HEK293 (cell line): ENCODE measurements around the gene ZFP92.

Experiments
- CTCF ChIA-PET: fragments of 350-600 bp; formaldehyde crosslinking; extraction: SDS; loops from one replicate; lab custom pipeline; 2021; ENCODE audit warnings: antibody characterized with exemption; lab: Yijun Ruan, JAX
- POLR2A ChIA-PET: fragments of 300-600 bp; formaldehyde crosslinking; extraction: SDS; loops from one replicate; lab custom pipeline; 2020; ENCODE audit warnings: antibody characterized with exemption, inconsistent platforms; lab: Yijun Ruan, JAX
- H3K27ac ChIP-seq: fragments of 200-500 bp; sonication (Bioruptor generic); 2 replicates; pipeline ENCODE4 v1.5.1; 2014; ENCODE audit warnings: low read depth, low read length, control low read depth, inconsistent platforms; ENCODE audit errors: extremely low read depth
- H3K36me3 ChIP-seq, 2 experiments: fragments of 200-500 bp in 1 of 2; sonication (Bioruptor generic) in 1 of 2; 1 replicate in 1 of 2; 2 replicates in 1 of 2; pipeline ENCODE4 v1.5.1; 2014 to 2017; ENCODE audit warnings: inconsistent platforms in 2 of 2, low read length in 2 of 2; ENCODE audit not compliant: control insufficient read depth in 2 of 2, insufficient read depth in 1 of 2
- H3K4me1 ChIP-seq: fragments of 200-500 bp; sonication (Bioruptor generic); 2 replicates; pipeline ENCODE4 v1.5.1; 2014; ENCODE audit warnings: mild to moderate bottlenecking, low read length, inconsistent platforms; ENCODE audit not compliant: control insufficient read depth, insufficient read depth
- H3K4me3 ChIP-seq: 2 replicates; pipeline ENCODE4 v1.5.1; 2011; ENCODE audit warnings: low read depth, mild to moderate bottlenecking, control low read depth, low read length, moderate library complexity
- H3K9me3 ChIP-seq: fragments of 200-500 bp; sonication (Bioruptor generic); 2 replicates; pipeline ENCODE4 v1.5.1; 2014; ENCODE audit warnings: low read depth, low read length, inconsistent platforms; ENCODE audit not compliant: control insufficient read depth, insufficient read depth
- FEZF1 ChIP-seq: fragments of 450-650 bp; formaldehyde crosslinking; IDR thresholded peaks from 2 replicates; pipeline ENCODE4 v1.5.1; 2016; ENCODE audit warnings: missing biosample characterization, missing genetic modification characterization
- HOXC10 ChIP-seq: sonication (generic); formaldehyde crosslinking; IDR thresholded peaks from 2 replicates; pipeline ENCODE4 v1.8.1; 2023; ENCODE audit warnings: mild to moderate bottlenecking, missing genetic modification reagents
- SCRT1 ChIP-seq: fragments of 450-650 bp; formaldehyde crosslinking; IDR thresholded peaks from 2 replicates; pipeline ENCODE4 v1.5.1; 2016; ENCODE audit warnings: missing biosample characterization, missing genetic modification characterization, borderline replicate concordance
- SETDB1 ChIP-seq: IDR thresholded peaks from one replicate; pipeline ENCODE4 v1.6.1; 2017; ENCODE audit warnings: mild to moderate bottlenecking, low read length, moderate library complexity, mixed read lengths; ENCODE audit not compliant: insufficient read length
- ZBTB44 ChIP-seq: fragments of 450-650 bp; IDR thresholded peaks from 2 replicates; pipeline ENCODE4 v1.5.1; 2018; ENCODE audit warnings: missing biosample characterization, mild to moderate bottlenecking, missing genetic modification characterization
- ZBTB8A ChIP-seq: fragments of 450-650 bp; formaldehyde crosslinking; IDR thresholded peaks from 2 replicates; pipeline ENCODE4 v1.5.1; 2016; ENCODE audit warnings: missing biosample characterization, missing genetic modification characterization
- ZNF221 ChIP-seq: fragments of 450-650 bp; formaldehyde crosslinking; IDR thresholded peaks from 2 replicates; pipeline ENCODE4 v1.5.1; 2017; ENCODE audit warnings: missing biosample characterization, missing genetic modification characterization, borderline replicate concordance
- ZNF302 ChIP-seq: fragments of 450-650 bp; formaldehyde crosslinking; IDR thresholded peaks from 2 replicates; pipeline ENCODE4 v1.5.1; 2016; ENCODE audit warnings: missing biosample characterization, missing genetic modification characterization, low read depth
- ZNF341 ChIP-seq: fragments of 450-650 bp; formaldehyde crosslinking; IDR thresholded peaks from 2 replicates; pipeline ENCODE4; 2016; ENCODE audit warnings: low read depth, missing biosample characterization, missing genetic modification characterization
- ZNF416 ChIP-seq: fragments of 450-650 bp; formaldehyde crosslinking; IDR thresholded peaks from 2 replicates; pipeline ENCODE4 v1.5.1; 2016; ENCODE audit warnings: missing biosample characterization, missing genetic modification characterization
- ZNF530 ChIP-seq: fragments of 450-650 bp; formaldehyde crosslinking; IDR thresholded peaks from 2 replicates; pipeline ENCODE4 v1.5.1; 2016; ENCODE audit warnings: low read depth, missing biosample characterization, missing genetic modification characterization
- ZNF548 ChIP-seq: fragments of 450-650 bp; formaldehyde crosslinking; IDR thresholded peaks from 2 replicates; pipeline ENCODE4 v1.5.1; 2016; ENCODE audit warnings: missing biosample characterization, missing genetic modification characterization
- ZNF571 ChIP-seq: fragments of 450-650 bp; formaldehyde crosslinking; IDR thresholded peaks from 2 replicates; pipeline ENCODE4 v1.5.0; 2017; ENCODE audit warnings: missing biosample characterization, missing genetic modification characterization
- ZNF596 ChIP-seq: fragments of 450-650 bp; IDR thresholded peaks from 2 replicates; pipeline ENCODE4 v1.5.0; 2018; ENCODE audit warnings: missing biosample characterization, mild to moderate bottlenecking, missing genetic modification characterization, moderate library complexity
- ZNF624 ChIP-seq: fragments of 450-650 bp; formaldehyde crosslinking; IDR thresholded peaks from 2 replicates; pipeline ENCODE4 v1.5.1; 2017; ENCODE audit warnings: missing biosample characterization, missing genetic modification characterization
- ZNF658 ChIP-seq: fragments of 450-650 bp; formaldehyde crosslinking; IDR thresholded peaks from 2 replicates; pipeline ENCODE4; 2016; ENCODE audit warnings: missing biosample characterization, missing genetic modification characterization
- ZNF747 ChIP-seq: fragments of 450-650 bp; formaldehyde crosslinking; IDR thresholded peaks from 2 replicates; pipeline ENCODE4 v1.5.1; 2016; ENCODE audit warnings: missing biosample characterization, missing genetic modification characterization
- TF ChIP-seq, protein P1 (sequence below): fragments of 450-650 bp; formaldehyde crosslinking; IDR thresholded peaks from 2 replicates; pipeline ENCODE4 v1.5.1; 2016; ENCODE audit warnings: missing biosample characterization, missing genetic modification characterization

ZFP92 gene

DNA sequence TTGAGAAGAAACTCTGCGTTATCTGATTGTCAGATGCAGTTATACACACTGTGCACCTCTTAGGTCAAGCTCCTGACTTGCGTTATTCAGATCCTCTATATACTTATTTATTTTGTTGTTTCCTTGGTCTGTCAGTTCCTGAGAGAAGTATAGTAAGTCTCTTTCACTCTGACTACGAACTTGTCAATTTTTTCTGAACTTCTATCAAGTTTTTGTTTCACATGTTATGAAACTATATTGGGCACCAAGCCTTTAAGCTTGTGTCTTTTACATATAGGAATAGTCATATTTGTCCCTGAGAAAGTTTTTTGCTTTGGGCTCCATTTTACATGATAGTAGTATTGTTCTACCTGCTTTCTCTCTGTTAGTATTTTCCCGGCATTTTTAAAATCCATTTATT, 45.6 kb upstream of the ZFP92 start (continued):
- TF ChIP-seq ZNF221 (tag by site-specific recombination) (no peak), SCRT1 (tag by site-specific recombination) (no peak), ZNF596 (tag by site-specific recombination) (no peak)

- Histone ChIP-seq H3K4me1 (no peaks in the 10 kb centered on the region; the same call in 1 of the 2 replicates), H3K36me3 (no peaks in the 10 kb centered on the region), H3K4me3 (no peak overlapping the region), H3K27ac (no peak overlapping the region), H3K9me3 (no peaks in the 10 kb centered on the region)
- ChIA-PET POLR2A (no interaction called here), CTCF (interaction anchor here (0.7 to 0.8 kb wide), 2 partner anchors 31 to 1117 kb away, joined by 3 to 4 read pairs; no protein-coding TSS in a partner anchor)
- TF ChIP-seq SETDB1 (peak; percentile 59), ZNF571 (tag by site-specific recombination) (no peak)
These were observed 45.2 kb upstream of the ZFP92 start for GRCh38 chrX:153366119-153366518.

GRCh38 chrX:153366878-153367538, 44.3 kb upstream of the ZFP92 start:
- ChIA-PET CTCF (no interaction called here), POLR2A (no interaction called here)
- H3K4me1 ChIP-seq = no peaks in the 10 kb centered on the region; the same call in 1 of the 2 replicates
- H3K9me3 ChIP-seq = no peaks in the 10 kb centered on the region
- no peak overlapping the region for H3K4me3 ChIP-seq
- H3K27ac ChIP-seq = no peak overlapping the region
- H3K36me3 ChIP-seq = no peaks in the 10 kb centered on the region
- TF ChIP-seq ZNF596 (tag by site-specific recombination) (no peak), ZNF530 (no peak), ZBTB8A (no peak), ZNF341 (tag by site-specific recombination) (no peak), ZNF302 (tag by site-specific recombination) (no peak)
- TF ChIP-seq, protein P1, sequence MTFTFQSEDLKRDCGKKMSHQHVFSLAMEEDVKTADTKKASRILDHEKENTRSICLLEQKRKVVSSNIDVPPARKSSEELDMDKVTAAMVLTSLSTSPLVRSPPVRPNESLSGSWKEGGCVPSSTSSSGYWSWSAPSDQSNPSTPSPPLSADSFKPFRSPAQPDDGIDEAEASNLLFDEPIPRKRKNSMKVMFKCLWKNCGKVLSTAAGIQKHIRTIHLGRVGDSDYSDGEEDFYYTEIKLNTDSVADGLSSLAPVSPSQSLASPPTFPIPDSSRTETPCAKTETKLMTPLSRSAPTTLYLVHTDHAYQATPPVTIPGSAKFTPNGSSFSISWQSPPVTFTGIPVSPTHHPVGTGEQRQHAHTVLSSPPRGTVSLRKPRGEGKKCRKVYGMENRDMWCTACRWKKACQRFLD (tag by site-specific recombination) = no peak
- TF ChIP-seq, all 188 proteins: peak for 0

DNA sequence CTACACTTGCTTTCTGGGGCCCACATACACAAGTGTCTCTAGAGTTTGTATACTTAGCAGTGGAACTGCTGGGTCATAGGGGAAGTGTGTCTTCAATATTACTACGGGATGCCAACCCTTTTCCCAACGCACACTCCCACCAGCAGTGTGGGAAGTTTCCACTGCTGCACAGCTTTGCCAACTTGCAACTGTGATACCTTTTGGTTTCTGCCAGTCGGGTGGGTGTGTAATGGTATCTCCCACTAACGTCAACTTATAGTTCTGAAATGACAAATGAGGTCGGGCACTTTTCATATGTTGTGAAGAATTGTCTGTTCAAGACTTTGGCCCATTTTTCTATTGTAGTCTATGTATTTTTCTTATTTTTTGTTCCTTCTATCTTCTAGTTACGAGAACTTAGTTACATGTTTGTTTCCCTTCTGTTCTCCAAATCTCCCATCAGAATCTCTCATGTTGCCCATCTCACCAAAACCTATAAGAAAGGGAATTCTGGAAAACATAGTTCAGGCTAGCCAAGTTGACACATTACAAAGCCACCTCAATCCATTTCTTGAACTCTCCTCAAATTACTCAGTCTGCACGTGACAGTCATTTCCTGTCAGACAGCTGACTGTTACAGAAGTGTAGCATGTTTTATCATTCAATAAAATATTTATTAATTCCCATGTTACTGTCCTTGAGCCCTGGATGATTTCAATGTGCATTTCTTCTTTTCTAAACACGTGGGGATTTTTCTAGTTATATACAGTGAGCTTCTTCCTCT, 40.8 kb upstream of the ZFP92 start:
- Histone ChIP-seq H3K36me3 (no peaks in the 10 kb centered on the region), H3K9me3 (no peaks in the 10 kb centered on the region), H3K4me1 (no peaks in the 10 kb centered on the region), H3K4me3 (no peak overlapping the region), H3K27ac (no peak overlapping the region)
- CTCF ChIA-PET = interaction anchor here (0.6 to 1.4 kb wide), 3 partner anchors 29 to 77 kb away, joined by 3 to 8 read pairs (median 3); no protein-coding TSS in a partner anchor
- TF ChIP-seq ZNF548 (tag by site-specific recombination) (no peak), FEZF1 (tag by site-specific recombination) (no peak), ZNF747 (tag by site-specific recombination) (no peak), ZNF658 (tag by site-specific recombination) (no peak), ZNF624 (tag by site-specific recombination) (no peak), SCRT1 (tag by site-specific recombination) (no peak), ZBTB44 (no peak), ZNF416 (tag by site-specific recombination) (no peak), HOXC10 (CRISPR knock-in tag) (no peak)
- TF ChIP-seq, all 188 proteins: peak for 0
- POLR2A ChIA-PET = no interaction called here
